ENCODE measurements around the gene DLK2. TPM values are rescaled to one million over a fixed set of nuclear protein-coding genes. Genes with fewer than 3 reads are reported as not detected.
"Not testable (repeated sequence)": the region's sequence is repeated elsewhere in the genome, so short reads cannot be mapped to it uniquely, and the experiment has no call there.

DLK2 gene
- total RNA-seq, 4 donors from 2014 or later: 0.20 TPM; not detected in 3

GRCh38 chr6:43467752-43468151 lies 12.4 kb upstream of the DLK2 start:
- intact Hi-C loops (cut with DNase I; ENCODE audit: low total_unique reads): no loop called here
- no peaks in the 10 kb centered on the region for H3K9me3 ChIP-seq
- TF ChIP-seq CTCF (IDR thresholded peaks at IDR 0.05 in 4 of 5, conservative IDR thresholded peaks at IDR 0.05 in 1 of 5) (no peak), POLR2A (IDR thresholded peaks at IDR 0.05) (no peak)
- H3K36me3 ChIP-seq: no peaks in the 10 kb centered on the region
- no peaks in the 10 kb centered on the region for H3K4me1 ChIP-seq
- H3K27ac ChIP-seq: no peak overlapping the region
- no peak for DNase-seq
- ATAC-seq: no peak
- H3K27me3 ChIP-seq: peaks cover 0 to 6% (median under 1%) of the 10 kb centered on the region in 3 donors
- in situ Hi-C loops (cut with MboI; ENCODE audit: low sequenced_read_pairs in 4 of 4): no loop called here
- H3K4me3 ChIP-seq: no peak overlapping the region

- H3K27ac ChIP-seq; DNase-seq; H3K4me3 ChIP-seq; H3K27me3 ChIP-seq; H3K36me3 ChIP-seq; in situ Hi-C loops (cut with MboI; ENCODE audit: low sequenced_read_pairs in 4 of 4); H3K4me1 ChIP-seq; ATAC-seq; H3K9me3 ChIP-seq; intact Hi-C loops (cut with DNase I; ENCODE audit: low total_unique reads): not testable (repeated sequence)
Measured at GRCh38 chr6:43467265-43467664, 11.9 kb upstream of the DLK2 start.

- ATAC-seq (no peak), DNase-seq (no peak)
- no peaks in the 10 kb centered on the region for H3K4me1 ChIP-seq
- intact Hi-C loops (cut with DNase I; ENCODE audit: low total_unique reads) (no loop called here), in situ Hi-C loops (cut with MboI; ENCODE audit: low sequenced_read_pairs in 4 of 4) (no loop called here)
- no peak overlapping the region for H3K27ac ChIP-seq
- no peaks in the 10 kb centered on the region for H3K9me3 ChIP-seq
- TF ChIP-seq POLR2A (IDR thresholded peaks at IDR 0.05): no peak
- no peak overlapping the region for H3K4me3 ChIP-seq
- H3K36me3 ChIP-seq: no peaks in the 10 kb centered on the region
- H3K27me3 ChIP-seq: peaks cover 0 to 6% (median 3%) of the 10 kb centered on the region in 3 donors
Measured at GRCh38 chr6:43465948-43466347, 10.6 kb upstream of the DLK2 start.

GRCh38 chr6:43464337-43464736 lies 9.0 kb upstream of the DLK2 start:
- ATAC-seq (no peak), DNase-seq (no peak)
- intact Hi-C loops (cut with DNase I; ENCODE audit: low total_unique reads): no loop called here
- Histone ChIP-seq H3K36me3 (no peaks in the 10 kb centered on the region), H3K9me3 (no peaks in the 10 kb centered on the region), H3K27ac (no peak overlapping the region), H3K4me3 (no peak overlapping the region), H3K4me1 (no peaks in the 10 kb centered on the region), H3K27me3 (peaks cover 3 to 12% (median 6%) of the 10 kb centered on the region in 3 donors)
- in situ Hi-C loops (cut with MboI; ENCODE audit: low sequenced_read_pairs in 4 of 4): loop anchor here in 2 of 4 donors (5.0 kb wide), 1 partner anchor 38 kb away; no protein-coding TSS in a partner anchor
- TF ChIP-seq POLR2A (IDR thresholded peaks at IDR 0.05) (no peak), CTCF (IDR thresholded peaks at IDR 0.05 in 4 of 5, conservative IDR thresholded peaks at IDR 0.05 in 1 of 5) (no peak)

GRCh38 chr6:43461936-43462335 lies 6.6 kb upstream of the DLK2 start:
- Histone ChIP-seq H3K27me3 (peaks cover 15 to 34% (median 20%) of the 10 kb centered on the region in 3 donors), H3K4me1 (no peaks in the 10 kb centered on the region), H3K27ac (no peak overlapping the region), H3K4me3 (no peak overlapping the region), H3K36me3 (no peaks in the 10 kb centered on the region), H3K9me3 (no peaks in the 10 kb centered on the region)
- in situ Hi-C loops (cut with MboI; ENCODE audit: low sequenced_read_pairs in 4 of 4) (loop anchor here in 2 of 4 donors (5.0 kb wide), 1 partner anchor 40 kb away; no protein-coding TSS in a partner anchor), intact Hi-C loops (cut with DNase I; ENCODE audit: low total_unique reads) (no loop called here)
- no peak for DNase-seq
- no peak for TF ChIP-seq CTCF (IDR thresholded peaks at IDR 0.05 in 4 of 5, conservative IDR thresholded peaks at IDR 0.05 in 1 of 5)
- TF ChIP-seq POLR2A (IDR thresholded peaks at IDR 0.05): no peak
- no peak for ATAC-seq

- Histone ChIP-seq H3K27me3 (peaks cover 28 to 50% (median 29%) of the 10 kb centered on the region in 3 donors), H3K4me3 (no peak overlapping the region), H3K4me1 (peaks cover under 1 to 3% of the 10 kb centered on the region in 2 donors), H3K9me3 (no peaks in the 10 kb centered on the region), H3K36me3 (no peaks in the 10 kb centered on the region), H3K27ac (no peak overlapping the region)
- DNase-seq (no peak), ATAC-seq (no peak)
- TF ChIP-seq POLR2A (IDR thresholded peaks at IDR 0.05) (no peak), CTCF (IDR thresholded peaks at IDR 0.05 in 4 of 5, conservative IDR thresholded peaks at IDR 0.05 in 1 of 5) (no peak)
- intact Hi-C loops (cut with DNase I; ENCODE audit: low total_unique reads): no loop called here
- in situ Hi-C loops (cut with MboI; ENCODE audit: low sequenced_read_pairs in 4 of 4): loop anchor here in 2 of 4 donors (5.0 kb wide), 1 partner anchor 42 kb away; no protein-coding TSS in a partner anchor
Measured at GRCh38 chr6:43460032-43460431, 4.7 kb upstream of the DLK2 start.
